Mucosa of gallbladder (tissue), 1 donor: ENCODE measurements around the gene SSH2. TPM values are rescaled to one million over a fixed set of nuclear protein-coding genes. Genes with fewer than 3 reads are reported as not detected.
A peak's percentile ranks its signal among the peaks of the same experiment; 100 is the strongest.
"Not testable (repeated sequence)": the region's sequence is repeated elsewhere in the genome, so short reads cannot be mapped to it uniquely, and the experiment has no call there.

Source experiments
- DNase-seq: peaks from one replicate; pipeline ENCODE4 v3.0.0-alpha.2; 2020; ENCODE audit warnings: low spot score
- total RNA-seq: library from RNA; stranded (reverse); gene quantifications from one replicate; pipeline ENCODE4 v1.2.1, GENCODE V29; 2021
- donor health status: DM: no; HTN: no; CAD: no.

Gene SSH2
- total RNA-seq, 1 donor from 2014 or later = 24.8 TPM

DNA sequence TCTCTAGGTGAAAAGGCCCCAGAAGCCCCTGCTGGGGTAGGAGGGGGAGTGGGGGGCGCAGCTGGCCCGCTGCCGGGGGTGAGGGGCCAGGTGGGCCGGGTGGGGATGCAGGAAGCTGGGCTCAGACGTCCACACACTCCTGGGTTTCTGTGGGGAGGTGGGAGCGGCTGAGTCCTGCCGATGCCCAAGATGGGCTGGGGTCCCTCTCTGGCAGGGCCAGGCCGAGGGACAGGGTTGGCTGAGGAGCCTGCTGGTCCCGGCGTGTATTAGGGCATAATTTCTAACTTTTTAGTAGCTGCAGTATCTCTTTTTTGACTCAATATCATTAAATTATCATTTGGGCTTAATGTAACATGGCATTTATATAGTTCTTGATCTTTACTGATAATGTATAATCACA, 185.9 kb downstream of the SSH2 start:
- DNase-seq = no peak

DNA sequence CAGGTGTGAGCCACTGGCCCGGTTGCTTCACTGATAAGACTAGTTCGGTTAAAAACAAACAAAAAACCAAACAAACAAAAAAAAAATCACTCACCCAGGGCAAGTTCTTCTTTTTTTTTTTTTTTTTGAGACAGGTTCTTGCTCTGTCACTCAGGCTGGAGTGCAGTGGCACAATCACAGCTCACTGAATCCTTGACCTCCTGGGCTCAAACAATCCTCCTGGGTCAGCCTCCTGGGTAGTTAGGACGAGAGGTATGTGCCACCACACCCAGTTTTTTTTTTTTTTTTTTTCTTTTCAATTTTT, 187.9 kb downstream of the SSH2 start:
- no peak for DNase-seq

DNA sequence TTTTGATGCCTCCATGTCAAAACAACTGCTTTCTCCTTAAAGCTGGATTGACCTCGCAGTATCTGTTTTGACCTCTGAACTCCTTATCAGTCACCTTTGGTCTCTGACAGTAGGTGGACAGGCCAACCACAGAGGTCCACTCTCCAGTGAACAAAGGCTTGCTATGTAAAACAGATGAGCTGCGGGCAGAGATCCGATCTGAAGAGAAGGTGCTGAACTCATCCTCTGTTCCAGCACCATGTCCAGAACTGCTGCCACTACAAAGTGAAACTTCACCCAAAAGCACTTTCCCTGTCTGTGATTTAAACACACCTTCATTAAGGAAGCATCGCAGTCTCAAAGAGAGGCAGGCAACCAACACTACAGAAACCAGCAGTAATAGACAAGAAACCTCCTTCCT, 190.0 kb downstream of the SSH2 start:
- DNase-seq = no peak

DNA sequence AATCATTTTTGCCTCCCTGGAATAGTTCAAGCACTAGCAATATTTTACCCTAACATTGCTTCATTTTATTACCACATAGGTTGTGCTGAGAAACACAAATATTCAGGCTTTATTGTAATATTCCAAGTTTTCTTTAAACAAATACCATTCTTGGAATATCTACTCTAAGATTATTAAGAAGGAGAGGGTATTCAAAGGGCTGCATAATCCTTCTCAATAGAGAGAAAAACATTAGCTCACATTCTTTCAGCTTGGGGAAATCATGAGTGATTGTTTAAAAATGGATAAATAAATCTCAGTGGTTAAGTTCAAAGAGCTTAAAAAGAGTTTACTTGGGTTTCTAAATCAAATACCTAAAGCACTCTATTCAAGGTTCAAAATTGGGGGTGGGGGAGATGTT, 195.4 kb downstream of the SSH2 start:
- no peak for DNase-seq

DNA sequence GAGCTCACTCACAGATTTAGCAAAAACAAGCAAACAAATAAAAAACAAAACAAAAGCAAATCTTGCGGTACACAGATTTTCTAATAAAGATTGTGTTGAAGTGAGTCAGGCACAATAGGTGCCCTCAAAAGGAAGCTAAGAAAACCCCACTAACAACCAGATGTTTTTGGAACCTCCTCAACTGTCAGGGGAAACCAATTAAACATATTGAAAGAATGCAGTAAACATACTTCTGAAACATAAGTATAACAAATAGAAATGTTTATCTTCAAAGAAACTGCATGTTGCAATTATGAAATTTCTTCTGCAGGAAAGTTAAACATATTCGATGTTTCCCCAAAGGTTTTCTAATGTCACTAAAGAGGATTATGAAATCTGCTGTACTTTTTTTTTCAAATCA, 196.9 kb downstream of the SSH2 start:
- no peak for DNase-seq

DNA sequence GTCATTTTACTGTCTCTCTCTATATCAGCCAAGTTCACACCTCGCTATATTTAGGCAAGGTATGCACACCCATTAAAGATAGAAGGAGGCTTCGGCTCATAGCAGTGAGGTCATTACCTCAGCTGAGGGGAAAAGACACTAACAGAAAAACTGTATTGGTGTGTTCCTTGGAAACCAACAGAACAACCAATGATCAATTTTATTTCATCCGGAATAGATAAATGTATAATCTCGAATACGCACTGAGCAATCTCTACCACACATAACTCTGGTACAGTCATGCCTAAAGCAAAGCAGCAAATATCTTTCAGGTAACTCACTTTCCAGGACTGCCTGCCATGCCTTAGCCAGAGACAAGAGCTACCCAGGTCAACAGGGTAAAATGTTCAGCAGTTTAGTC, 197.4 kb downstream of the SSH2 start:
- DNase-seq = no peak

DNA sequence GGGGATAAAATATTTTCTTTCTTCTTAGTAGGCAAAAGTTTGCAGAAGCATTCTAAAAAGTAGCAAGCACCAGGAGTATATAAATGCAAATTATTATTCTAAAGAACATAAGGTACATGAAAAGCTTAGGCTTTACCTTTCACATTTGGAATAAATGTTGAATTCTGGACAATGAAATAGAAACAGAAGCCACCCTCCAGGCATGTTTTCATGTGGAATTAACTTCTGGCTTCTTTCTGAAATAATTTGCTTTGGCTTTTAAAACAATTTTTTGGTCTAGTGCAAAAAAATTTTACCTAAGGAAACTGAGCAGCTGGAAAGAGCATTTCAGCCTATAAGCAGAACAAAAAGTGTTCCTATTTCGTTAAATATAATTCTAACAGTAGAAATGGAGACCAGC, 197.8 kb downstream of the SSH2 start:
- DNase-seq = no peak

DNA sequence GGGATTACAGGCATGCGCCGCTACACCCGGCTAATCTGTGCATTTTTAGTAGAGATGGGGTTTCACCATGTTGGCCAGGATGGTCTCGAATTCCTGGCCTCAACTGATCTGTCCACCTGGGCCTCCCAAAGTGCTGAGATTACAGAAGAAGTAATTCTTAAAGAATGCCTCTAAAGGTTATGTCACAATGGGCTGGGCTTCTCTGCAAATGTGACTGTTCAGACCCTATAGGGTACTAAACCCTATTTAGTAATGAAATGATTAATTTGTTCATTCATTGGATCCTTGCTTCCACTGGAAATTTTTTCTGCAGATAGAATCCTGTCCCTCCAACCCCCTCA, 198.5 kb downstream of the SSH2 start:
- no peak for DNase-seq

DNA sequence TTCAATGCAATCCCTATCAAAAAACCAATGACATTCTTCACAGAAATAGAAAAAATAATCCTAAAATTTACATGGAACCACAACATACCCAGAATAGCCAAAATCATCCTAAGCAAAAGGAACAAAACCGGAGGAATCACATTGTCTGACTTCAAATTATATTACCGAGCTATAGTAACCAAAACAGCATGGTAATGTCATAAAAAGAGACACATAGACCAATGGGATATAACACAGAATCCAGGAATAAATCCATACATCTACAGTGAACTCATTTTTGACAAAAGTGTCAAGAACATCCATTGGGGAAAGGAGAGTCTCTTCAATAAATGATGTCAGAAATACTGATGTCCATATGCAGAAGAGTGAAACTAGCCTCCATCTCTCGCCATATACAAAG, 201.5 kb downstream of the SSH2 start:
- DNase-seq = no peak

DNA sequence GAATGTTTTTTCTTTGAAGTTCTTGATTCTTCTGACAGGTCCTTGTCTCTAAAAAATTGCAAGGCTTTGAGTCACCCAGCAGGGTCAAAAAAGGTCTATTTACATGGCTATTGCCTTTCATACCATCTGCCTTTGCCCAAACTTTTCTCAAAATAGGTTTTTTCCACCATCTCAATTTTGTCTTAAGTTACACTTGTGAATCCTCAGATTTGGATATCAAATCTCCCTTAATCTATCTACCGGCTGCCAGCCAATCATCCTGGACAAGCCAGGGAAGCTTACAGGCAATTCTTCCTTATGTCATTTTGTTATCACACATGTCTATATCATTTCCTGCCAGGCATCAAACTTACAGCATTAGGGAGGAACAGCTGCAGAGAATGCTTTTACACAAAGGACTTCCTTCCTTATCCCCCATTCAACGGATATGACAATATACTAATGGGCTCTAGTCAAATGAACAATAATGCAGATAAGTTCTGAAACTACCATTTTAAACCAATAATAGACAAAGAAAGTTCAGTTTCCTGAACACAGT, 203.2 kb downstream of the SSH2 start:
- no peak for DNase-seq

DNA sequence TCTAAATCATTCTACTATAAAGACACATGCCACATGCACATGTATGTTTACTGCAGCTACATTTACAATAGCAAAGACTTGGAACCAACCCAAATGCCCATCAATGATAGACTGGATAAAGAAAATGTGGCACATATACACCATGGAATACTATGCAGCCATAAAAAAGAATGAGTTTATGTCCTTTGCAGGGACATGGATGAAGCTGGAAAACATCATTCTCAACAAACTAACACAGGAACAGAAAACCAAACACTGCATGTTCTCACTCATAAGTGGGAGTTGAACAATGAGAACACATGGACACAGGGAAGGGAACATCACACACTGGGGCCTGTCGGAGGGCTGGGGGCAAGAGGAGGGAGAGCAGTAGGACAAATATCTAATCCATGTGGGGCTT, 204.6 kb downstream of the SSH2 start:
- DNase-seq = not testable (repeated sequence)

DNA sequence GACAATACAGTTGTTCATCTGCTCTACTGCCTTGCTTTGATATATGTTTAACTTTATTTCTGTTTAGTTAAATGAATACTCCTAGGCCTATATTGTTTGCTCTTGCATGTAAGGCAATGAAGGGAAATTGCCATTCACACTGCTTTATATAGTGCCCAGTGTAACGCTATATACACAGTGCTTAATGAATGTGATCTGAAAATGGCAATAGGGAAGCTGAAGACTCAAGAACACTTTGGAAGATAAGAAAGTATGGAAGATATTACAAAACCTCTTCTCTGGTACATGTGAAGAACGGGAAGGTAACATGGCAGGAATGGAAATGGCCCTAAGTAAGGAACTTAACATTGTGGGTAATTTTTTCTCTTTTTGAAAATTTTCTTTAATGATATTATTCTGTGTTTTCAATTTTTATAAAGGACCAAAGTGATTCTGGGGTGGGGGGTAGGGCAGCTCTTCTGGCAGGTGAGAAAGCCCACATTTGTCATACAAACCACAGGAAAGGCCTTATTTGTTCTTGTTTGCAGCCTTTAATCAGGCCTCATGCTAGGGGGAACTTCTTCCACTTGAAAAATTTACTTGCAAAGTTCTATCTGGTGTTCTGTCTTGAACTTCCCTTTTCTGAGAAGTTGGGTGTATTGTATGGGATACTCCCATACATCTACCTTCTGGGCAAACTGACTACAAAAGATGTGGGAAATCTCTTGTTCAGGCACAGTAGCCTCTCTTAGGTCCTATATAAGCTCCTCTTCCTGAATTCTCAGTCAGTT, 206.6 kb downstream of the SSH2 start:
- no peak for DNase-seq

DNA sequence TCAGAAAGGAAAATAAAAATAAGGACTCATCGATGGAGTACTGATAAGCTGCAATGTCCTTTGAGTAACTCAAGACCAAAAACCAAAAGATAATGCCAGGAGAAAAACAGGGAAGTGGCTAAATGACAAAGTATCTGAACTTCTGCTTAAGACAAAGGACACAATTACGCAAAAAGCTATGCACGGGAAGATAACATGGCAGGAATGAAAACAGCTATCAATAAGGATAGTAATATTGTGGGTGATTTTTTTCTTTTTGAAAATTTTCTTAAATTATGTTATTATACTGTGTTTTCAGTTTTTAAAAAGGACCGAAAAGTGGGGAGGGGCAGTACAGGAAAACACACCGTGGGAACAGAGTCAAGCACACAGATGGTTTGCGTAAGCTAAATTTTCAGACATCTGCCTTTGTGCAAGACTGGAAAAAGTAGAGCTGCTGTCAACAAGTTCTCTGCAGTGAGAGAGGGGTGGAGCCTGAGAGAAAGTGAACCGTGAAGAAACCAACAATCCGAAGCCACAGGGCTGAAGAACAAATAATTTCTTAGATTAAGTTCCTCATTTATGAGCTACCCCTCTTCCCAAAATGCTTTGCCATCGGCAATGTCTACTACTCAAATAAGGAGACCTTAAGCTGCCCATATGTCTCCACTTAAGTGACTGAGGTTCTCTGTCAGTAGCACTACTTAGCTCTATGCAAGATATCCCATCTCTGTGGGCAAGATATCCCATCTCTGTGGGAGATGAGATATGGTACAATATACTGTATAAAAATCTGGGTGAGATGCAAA, 207.4 kb downstream of the SSH2 start:
- DNase-seq = peak; percentile 62

DNA sequence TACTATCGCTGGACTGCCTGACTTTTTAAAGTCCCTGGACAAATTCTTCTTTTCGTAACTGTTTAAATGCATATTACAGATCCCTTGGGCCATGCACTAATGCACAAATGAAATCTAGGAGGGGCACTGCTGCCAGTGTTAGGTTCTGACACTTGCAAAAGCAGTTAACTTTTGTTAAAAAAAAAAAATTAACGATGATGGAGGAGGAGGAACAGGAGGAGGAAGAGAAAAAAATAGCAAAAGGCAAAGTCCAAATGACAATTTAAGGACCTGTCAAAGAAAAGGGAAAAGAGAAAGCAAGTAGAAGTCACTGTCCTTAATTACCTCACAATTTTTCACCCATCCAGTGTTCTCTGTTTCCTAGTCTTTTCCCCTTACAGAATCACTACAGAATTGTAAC, 209.5 kb downstream of the SSH2 start:
- DNase-seq = no peak

DNA sequence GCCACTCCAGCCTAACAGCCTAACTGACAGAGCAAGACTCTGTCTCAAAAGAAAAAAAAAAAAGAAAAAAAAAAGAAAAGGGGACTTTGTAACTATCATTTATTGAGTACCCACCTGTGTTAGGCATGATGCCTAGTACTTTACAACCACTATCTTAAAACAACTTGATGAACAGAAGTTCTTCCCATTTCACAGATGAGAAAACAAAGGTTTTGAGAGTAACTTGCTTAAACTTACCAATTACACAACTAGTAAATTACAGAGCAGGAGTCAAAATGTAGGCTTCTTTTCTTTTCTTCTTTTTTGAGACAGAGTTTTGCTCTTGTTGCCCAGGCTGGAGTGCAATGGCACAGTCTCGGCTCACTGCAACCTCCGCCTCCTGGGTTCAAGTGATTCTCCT, 210.6 kb downstream of the SSH2 start:
- no peak for DNase-seq

DNA sequence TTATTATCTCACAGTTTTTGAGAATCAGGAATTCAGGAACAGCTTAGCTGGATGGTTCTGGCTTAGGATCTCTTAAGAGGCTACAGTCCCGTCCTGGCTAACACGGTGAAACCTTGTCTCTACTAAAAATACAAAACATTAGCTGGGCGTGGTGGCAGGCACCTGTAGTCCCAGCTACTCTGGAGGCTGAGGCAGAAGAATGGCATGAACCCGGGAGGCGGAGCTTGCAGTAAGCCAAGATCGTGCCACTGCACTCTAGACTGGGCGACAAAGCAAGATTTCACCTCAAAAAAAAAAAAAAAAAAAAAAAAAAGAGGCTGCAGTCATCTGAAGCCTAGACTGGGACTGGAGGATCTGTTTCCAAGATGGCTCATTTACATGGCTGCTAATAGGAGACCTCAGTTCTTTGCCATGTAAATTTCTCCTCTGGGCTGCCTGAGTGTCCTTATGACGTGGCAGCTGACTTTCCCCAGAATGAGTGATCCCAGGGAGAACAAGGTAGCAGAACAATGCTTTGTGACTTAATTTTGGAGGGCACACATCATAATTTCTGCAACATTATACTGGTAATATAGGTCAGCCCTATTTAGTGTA, 211.5 kb downstream of the SSH2 start:
- DNase-seq = no peak

DNA sequence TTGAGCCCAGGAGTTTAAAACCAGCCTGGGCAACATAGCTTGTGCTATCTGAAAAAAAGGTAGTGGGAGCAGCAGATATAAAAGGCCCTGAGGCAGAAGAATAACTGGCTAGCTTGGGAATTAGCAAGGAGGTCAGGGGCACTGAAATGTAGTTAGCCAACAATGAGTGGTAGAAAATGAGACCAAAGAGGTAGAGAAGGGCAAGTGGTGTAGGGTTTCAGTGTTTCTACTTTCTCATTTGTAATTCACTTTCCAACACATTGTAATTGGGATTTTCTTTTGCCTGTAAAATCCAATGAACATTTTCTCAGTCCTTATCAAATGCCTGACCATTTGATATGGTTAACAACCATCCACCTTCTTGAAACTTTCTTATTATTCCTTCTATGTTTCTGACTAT, 212.2 kb downstream of the SSH2 start:
- no peak for DNase-seq

DNA sequence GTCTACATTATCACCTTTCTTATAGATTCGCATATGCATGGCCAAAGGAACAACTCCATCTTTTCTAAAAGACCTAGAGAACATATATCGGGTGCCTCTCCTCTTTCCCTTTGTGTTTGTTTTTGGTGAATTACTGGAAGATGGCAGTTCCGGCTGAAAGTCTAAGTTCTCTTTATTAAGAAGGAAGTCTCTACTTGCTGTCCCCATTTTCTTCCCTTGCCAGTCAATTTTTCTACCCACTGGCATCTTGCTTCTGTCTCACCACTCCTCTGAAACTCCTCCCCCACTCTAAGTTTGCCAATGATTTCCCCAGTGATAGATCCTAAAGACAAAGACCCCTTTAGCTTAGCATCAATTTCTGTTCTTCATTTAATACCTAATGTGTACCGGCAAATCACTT, 213.5 kb downstream of the SSH2 start:
- DNase-seq = no peak

DNA sequence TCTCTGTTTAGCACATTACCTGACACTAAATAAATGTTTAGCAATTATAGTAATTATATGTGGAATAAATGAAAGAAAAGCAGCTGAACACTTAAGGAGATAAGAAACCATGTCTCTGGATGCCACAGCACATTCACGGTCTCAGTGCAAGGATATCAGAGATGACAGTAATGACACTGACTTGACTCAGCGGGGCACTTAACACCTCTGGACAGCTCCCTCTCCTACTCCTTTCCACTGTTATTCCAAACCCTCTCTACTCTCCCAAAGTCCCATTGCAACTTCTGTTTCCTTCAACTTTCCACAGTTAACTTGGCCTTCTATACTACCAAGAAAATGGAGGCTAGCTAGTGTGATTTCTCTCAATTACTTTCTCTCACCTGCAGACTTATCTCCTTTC, 214.3 kb downstream of the SSH2 start:
- no peak for DNase-seq

DNA sequence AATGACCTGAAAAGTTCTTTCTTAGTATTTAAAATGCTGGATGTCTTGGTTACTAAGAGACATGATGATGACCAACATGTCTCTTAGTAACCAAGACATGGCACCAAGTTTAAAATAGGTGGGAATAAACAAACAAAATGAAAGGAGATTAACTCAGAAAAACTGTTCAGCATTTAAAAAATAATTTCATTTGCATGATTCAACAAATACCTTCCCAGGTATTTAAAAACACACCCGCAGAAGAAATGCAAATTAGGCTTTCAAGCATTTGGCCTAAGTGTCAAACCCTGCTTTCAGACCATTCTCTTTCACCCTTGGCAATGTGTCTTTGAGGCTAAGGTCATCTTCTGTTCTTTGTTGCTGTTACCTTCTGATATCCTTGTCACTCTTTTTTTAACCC, 215.9 kb downstream of the SSH2 start:
- no peak for DNase-seq

DNA sequence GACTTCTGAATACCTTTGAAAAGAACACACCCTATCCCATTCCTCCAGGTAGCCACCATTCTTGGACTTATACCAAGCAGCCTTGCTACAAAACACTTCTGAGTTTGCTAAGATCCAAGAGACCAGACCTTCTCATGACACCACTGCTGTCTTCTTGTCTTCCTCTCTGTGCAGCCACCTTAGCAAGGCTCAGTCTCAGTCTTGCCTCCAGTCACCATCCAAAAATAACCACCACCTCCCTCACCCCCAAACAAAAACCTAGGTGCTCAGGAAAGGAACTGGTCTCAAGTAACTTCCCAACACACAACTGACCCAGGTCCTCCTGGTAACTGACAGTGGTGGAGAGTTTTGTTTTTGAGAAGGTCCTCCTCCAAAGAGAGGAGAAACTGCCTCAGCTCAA, 216.4 kb downstream of the SSH2 start:
- no peak for DNase-seq

DNA sequence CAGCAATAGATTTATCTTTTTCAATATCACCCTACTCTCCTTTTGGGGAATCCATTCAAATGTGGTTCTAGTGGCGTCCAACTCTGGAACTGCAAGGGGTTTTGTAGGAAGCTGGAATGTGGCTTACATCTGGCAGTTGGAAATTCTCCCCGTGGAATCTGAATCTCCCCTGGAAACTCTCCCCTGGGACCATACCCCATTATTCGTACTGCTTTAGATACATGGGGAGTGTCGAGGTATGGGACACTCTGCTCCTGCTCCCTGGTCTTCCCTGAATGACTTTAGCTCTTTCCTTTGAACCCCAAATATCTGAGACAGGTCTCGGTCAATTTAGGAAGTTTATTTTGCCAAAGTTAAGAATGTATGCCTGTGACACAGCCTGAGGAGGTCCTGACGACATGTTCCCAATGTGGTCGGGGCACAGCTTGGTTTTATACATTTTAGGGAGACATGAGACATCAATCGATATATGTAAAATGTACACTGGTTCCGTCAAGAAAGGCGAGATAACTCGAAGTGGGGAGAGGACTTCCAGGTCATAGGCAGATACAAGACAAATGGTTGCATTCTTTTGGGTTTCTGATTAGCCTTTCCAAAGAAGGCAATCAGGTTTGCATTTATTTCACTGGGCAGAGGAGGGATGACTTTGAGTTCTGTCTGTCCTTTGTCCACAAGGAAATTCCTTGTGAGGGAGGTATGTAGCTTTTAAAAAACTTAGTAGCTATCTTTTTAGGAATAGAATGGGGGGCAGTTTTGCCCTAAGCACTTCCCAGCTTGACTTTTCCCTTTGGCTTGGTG, 218.2 kb downstream of the SSH2 start:
- DNase-seq = no peak
